GM06990 (cell line): ENCODE measurements around the gene FAT3.

ENCODE experiments used
- DNase-seq: peaks from one replicate; pipeline ENCODE4 v3.0.0-alpha.2; 2011; ENCODE audit not compliant: insufficient read length; ENCODE audit errors: extremely low read depth
- H3K27me3 ChIP-seq: replicated peaks from 2 replicates; pipeline ENCODE4 v1.6.0; 2011; ENCODE audit warnings: low read length; ENCODE audit not compliant: control insufficient read depth, insufficient read depth
- H3K36me3 ChIP-seq: 2 replicates; pipeline ENCODE4 v1.5.1; 2011; ENCODE audit warnings: low read length; ENCODE audit not compliant: control insufficient read depth, insufficient read depth
- H3K4me3 ChIP-seq: replicated peaks from 2 replicates; pipeline ENCODE4 v1.5.1; 2011; ENCODE audit warnings: low read depth, mild to moderate bottlenecking, control low read depth, low read length
- CTCF ChIP-seq: IDR thresholded peaks from 2 replicates; pipeline ENCODE4 v1.5.1; 2011; ENCODE audit warnings: low read length, control low read depth, mild to moderate bottlenecking, inconsistent platforms; ENCODE audit not compliant: insufficient read depth, poor library complexity, severe bottlenecking

Gene FAT3

GRCh38 chr11:92224407-92225124, at the start of gene FAT3:
FAT3 (plus strand) TSS chr11:92224818; CDS start chr11:92352113, 127,295 bp downstream.
- Histone ChIP-seq H3K36me3 (no peaks in the 10 kb centered on the region), H3K27me3 (no peaks in the 10 kb centered on the region; the same call in none of the 2 replicates), H3K4me3 (no peak within 1 kb of the TSS)
- DNase-seq, result no peak
- TF ChIP-seq CTCF, result no peak

- no peaks in the 10 kb centered on the region for H3K36me3 ChIP-seq
- no peak for TF ChIP-seq CTCF
- DNase-seq, result no peak
Observed at GRCh38 chr11:92179017-92179670, 45.5 kb upstream of the FAT3 start.

GRCh38 chr11:92180226-92180625, 44.4 kb upstream of the FAT3 start:
- Histone ChIP-seq H3K4me3 (no peak overlapping the region), H3K27me3 (no peaks in the 10 kb centered on the region), H3K36me3 (no peaks in the 10 kb centered on the region)
- DNase-seq, result no peak
- TF ChIP-seq CTCF, result no peak

More at GRCh38 chr11:92179017-92179670, 45.5 kb upstream of the FAT3 start:
- no peak overlapping the region for H3K4me3 ChIP-seq
- H3K27me3 ChIP-seq, result no peaks in the 10 kb centered on the region

- Histone ChIP-seq H3K36me3 (no peaks in the 10 kb centered on the region), H3K4me3 (no peak overlapping the region), H3K27me3 (no peaks in the 10 kb centered on the region)
- DNase-seq, result no peak
- no peak for TF ChIP-seq CTCF
Observed at GRCh38 chr11:92180664-92181251, 43.9 kb upstream of the FAT3 start.

GRCh38 chr11:92190535-92191206, 33.9 kb upstream of the FAT3 start:
- no peak overlapping the region for H3K4me3 ChIP-seq
- no peaks in the 10 kb centered on the region for H3K36me3 ChIP-seq
- DNase-seq, result no peak
- TF ChIP-seq CTCF, result no peak
- no peaks in the 10 kb centered on the region for H3K27me3 ChIP-seq
